KBM-7 (cell line): Measurements from ENCODE around the gene IQCK.

Source experiments
- DNase-seq: peaks from one replicate; pipeline ENCODE4 v3.0.0-alpha.2; 2015
- in situ Hi-C: fragments of 300-500 bp; cut with MboI; formaldehyde crosslinking; loops from 2 replicates; pipeline ENCODE4 v1.14.3; 2020; ENCODE audit warnings: low sequenced_read_pairs, low pct_unique_long_range_greater_than_20kb, mixed read lengths

IQCK gene

DNA sequence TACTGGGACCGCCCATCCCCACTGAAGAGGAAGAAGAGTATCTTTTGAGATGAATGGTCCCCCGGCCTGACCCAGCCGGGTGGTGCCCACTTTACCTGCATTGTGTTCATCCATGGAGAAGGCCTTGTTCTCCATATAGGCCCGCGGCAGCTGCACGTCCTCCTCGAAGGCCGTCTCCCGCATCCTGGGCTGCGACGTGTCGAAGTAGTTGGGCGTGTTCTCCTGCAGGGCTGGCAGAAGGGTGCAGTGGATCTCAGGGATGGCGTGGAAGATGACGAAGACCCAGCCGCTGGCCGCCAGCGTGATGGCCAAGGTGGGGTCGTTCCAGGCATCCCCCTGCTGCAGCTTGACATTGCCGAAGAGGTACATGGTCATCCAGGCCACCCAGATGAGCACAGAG lies 153.7 kb downstream of the IQCK start:
- in situ Hi-C loops: no loop called here

GRCh38 chr16:19872179-19872863 lies 154.2 kb downstream of the IQCK start:
- in situ Hi-C loops: no loop called here
- DNase-seq: no peak

More for the DNA sequence above, 153.7 kb downstream of the IQCK start:
- no peak for DNase-seq

GRCh38 chr16:19872935-19873334 lies 154.9 kb downstream of the IQCK start:
- in situ Hi-C loops: no loop called here
- no peak for DNase-seq

- in situ Hi-C loops: no loop called here
- DNase-seq: no peak
These were observed 156.0 kb downstream of the IQCK start for GRCh38 chr16:19874026-19874425.

GRCh38 chr16:19874851-19875546 lies 156.9 kb downstream of the IQCK start:
- in situ Hi-C loops: no loop called here
- peak; percentile 60 for DNase-seq

DNA sequence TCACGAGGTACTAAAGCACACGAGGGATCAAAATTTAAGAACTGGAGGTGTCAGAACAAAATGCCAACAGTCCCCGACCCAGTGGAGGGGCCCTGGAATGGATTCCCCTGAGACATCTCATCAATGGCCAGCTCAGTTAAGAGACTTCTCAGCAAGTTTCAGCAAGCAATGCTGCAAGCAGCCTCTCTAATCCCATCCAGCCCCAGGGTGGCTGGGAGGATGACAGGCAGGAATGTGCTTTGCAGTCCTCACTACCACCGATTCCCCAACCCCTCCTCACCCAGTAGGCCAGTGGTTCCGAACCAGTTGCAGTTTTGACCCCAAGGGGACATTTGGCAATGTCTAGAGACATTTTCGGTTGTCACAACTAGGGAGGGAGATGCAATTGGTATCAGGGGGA lies 157.8 kb downstream of the IQCK start:
- in situ Hi-C loops: no loop called here
- no peak for DNase-seq

GRCh38 chr16:19876501-19877059 lies 158.5 kb downstream of the IQCK start:
- no peak for DNase-seq
- in situ Hi-C loops: no loop called here

GRCh38 chr16:19878757-19879156 lies 160.7 kb downstream of the IQCK start:
- DNase-seq: no peak
- in situ Hi-C loops: no loop called here

DNA sequence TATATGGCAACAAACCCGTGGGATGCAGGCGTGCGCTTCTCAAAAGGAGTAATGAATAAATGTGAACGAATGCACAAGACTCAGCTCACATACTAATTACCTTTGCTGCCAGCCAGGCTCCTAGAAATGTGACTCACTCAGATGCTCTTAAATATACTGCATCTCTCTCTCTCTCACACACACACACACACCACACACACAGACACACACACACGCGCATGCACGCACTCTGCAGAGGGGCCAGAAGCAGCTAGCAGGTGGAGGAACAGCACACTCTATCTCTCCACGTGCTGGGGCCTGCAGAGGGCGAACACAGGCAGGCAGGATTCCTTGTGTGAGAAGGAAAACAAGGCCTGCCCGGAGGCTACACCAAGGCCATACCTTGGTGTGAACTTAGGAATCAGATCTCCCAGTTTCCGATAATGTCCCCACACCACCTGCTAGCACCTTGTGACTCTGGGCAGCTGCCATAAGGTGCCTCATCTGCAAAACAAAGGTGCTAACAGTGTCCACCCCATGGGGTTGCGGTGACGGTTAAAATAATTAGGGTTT lies 161.2 kb downstream of the IQCK start:
- in situ Hi-C loops: no loop called here

DNA sequence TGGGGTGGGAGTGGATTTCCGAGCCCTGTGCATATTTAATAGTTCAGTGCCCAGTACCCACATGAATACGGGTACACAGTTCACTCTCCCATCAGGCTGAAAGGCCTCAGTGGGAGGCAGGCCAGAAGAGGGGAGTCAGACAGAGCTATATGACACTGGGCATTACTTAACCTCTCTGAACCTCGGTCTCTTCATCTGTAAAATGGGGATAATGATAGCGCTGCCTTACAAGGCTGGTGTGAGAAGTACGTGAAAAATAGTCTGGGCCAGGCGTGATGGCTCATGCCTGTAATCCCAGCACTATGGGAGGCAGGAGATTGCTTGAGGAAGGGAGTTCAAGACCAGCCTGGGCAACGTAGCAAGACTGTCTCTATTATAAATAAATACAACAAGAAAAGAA lies 163.0 kb downstream of the IQCK start:
- no peak for DNase-seq
- in situ Hi-C loops: loop anchor here (10.0 kb wide), 1 partner anchor 286 kb away; no protein-coding TSS in a partner anchor

More for the DNA sequence above, 161.2 kb downstream of the IQCK start:
- peak; percentile 23 for DNase-seq

GRCh38 chr16:19881783-19882182 lies 163.7 kb downstream of the IQCK start:
- no peak for DNase-seq
- in situ Hi-C loops: loop anchor here (10.0 kb wide), 1 partner anchor 287 kb away; no protein-coding TSS in a partner anchor

- in situ Hi-C loops: loop anchor here (10.0 kb wide), 1 partner anchor 287 kb away; no protein-coding TSS in a partner anchor
- DNase-seq: no peak
These were observed 164.1 kb downstream of the IQCK start for GRCh38 chr16:19882186-19882585.

DNA sequence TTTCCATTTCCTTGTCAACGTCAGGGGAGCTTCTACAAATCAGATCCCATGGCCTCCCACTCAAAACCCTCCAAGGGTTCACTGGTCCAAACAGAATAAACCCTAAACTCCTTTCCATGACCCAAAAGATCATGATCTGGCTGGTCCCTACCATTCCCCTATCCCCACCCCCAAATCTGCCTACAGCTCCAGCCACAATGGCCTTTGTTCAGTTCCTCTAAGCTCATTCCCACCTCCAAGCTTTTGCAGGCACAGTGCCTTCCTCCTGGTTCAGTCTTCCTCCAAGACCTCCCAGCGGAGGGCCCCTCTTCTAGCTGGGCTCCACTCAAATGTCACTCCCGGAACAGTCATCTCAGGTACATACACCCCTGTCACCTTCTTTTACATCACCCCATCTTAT lies 164.6 kb downstream of the IQCK start:
- in situ Hi-C loops: loop anchor here (10.0 kb wide), 1 partner anchor 288 kb away; no protein-coding TSS in a partner anchor
- no peak for DNase-seq

DNA sequence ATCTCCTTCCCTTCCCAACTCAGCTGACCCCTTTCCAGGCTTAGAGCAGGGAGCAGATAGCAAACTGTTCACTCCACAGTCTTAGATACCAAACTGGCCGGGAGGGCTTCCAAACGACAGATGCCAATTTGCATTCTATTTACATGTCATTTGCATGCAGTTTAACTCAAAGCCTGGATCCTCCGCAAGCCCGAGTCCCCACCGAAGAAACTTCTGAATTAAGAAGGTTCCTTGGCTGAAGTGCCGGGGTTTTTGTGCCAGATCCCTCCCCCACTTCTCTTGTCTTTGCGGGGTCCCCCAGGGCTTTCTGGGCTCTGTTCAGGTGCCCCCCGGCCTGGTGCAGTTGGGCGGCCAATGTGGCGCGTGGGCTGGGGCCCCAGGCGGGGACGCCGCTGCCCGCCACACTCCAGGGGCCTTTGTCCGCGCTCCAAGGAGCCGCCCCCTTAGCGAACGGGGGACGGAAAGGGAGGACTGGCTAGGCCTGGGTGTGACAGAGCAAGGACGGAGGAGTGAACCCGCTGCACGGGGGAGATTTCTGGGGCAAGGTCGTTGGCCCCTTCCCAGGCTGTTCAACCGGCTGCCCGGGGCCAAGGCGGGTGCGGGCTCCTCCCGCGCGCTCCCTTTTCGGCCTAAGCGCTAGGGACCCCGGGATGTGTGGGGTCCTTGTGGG lies 165.4 kb downstream of the IQCK start:
- in situ Hi-C loops: loop anchor here (10.0 kb wide), 1 partner anchor 289 kb away; no protein-coding TSS in a partner anchor
- peak; percentile 29 for DNase-seq

DNA sequence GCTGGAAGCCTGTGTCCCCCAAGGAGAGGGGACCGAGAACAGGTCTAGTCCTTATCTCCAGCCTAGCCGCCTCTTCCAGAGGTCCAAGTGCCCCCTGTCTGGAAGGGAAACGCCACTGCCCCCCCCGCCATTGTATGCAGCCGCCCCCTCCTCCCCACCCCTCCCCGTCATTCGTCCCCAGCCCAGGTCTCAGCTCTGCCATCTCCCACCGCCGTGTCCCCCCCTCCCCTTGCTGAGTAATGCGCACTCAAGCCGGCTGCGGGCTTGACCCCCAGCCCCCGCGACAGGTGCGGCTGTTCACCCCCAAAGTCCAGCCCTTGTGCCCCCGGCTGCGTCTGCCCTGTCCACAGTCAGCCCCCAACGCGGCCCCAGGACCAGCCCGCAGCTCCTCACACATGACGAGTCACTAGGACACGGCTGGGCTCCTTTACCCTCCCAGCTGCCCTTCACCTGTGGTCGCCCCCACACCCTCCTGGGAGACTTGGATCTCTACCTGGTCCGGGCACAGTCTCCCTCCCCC lies 166.0 kb downstream of the IQCK start:
- in situ Hi-C loops: loop anchor here (10.0 kb wide), 1 partner anchor 289 kb away; no protein-coding TSS in a partner anchor

GRCh38 chr16:19884611-19885450 lies 166.8 kb downstream of the IQCK start, which contains the start of gene GPRC5B:
Gene GPRC5B, minus strand, starts transcription at chr16:19884848. Its CDS starts 12,003 bp downstream, at chr16:19872845.
- in situ Hi-C loops: loop anchor here (10.0 kb wide), 1 partner anchor 290 kb away; no protein-coding TSS in a partner anchor
- peak; percentile 30 for DNase-seq

More for the DNA sequence above, 166.0 kb downstream of the IQCK start:
- no peak for DNase-seq

DNA sequence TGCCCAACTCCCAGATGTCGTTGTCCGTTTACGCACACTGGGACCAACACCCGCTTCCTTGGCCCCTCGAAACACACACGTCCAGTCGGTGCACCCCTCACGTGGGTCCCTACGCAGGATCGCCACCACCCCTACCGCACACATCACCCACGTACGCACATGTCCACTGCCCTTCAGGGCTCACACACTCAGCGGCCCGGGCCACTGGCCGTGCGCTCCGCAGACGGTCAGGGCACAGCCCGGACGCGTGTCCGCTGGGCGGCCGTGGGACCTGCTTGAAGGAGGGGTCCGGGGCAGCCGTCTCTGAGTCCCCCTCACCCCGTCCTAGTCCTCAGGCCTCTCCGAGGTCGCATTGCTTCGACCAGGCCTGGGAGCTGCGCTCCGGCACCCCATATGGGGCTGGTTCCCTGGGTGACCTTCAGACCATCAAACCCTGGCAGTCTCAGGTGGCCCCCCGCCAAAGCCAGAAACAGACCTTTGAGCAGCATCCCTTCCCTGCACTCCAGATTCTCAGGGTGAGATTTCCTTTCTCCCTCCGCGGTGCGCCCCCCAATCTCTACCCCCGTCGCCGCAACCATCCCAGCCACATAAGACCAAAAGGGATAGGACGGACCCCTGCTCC lies 167.5 kb downstream of the IQCK start:
- in situ Hi-C loops: loop anchor here (10.0 kb wide), 1 partner anchor 291 kb away; no protein-coding TSS in a partner anchor
- no peak for DNase-seq
